ENCODE measurements around the gene POLR3GL. TPM values are rescaled to one million over a fixed set of nuclear protein-coding genes. Genes with fewer than 3 reads are reported as not detected.
A peak's percentile ranks its signal among the peaks of the same experiment; 100 is the strongest.

Gene POLR3GL
- polyA plus RNA-seq, 1 donor (not counting 4 experiments of a cell fraction or from before 2014, with no cell fraction given): 14.0 TPM

DNA sequence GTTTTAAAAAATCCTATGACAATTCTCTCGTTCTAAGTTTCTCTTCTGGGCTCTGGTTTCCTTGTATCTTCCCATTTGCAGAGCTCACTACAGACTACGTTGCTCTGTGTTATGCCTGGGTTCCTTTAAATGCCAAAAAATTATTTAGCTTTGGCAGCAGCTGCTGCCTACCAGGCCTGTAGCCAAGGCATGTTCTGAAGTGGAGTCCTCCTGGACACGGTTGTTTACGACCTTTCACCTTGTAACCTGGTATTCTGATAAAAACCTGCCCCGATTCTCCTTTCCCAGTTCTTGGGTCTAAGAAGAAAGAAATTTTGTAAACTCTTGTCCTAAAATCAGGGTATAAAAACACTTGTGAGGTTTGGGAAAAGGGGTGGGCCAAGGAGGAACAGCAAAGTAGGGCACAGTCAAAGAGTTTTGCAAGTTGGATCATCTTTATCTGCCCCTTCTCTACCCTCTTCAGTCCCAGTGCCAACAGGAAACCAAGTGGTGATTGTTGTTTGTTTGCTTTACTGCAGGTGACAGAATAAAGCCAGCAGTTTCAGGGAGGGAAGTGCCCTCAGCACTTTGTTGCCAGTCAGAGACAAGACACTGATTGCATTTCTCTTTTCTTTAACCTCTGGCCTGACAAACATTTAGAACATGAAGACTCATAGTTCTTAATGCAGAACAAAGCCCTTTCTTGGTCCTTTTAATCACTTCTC, 35.0 kb downstream of the POLR3GL start:
- H3K36me3 ChIP-seq (ENCODE audit: control insufficient read depth in 2 of 2, extremely low read depth in 1 of 2, insufficient read depth in 2 of 2, low read length in 2 of 2): peaks cover 3 to 4% of the 10 kb centered on the region in 2 experiments
- H3K4me3 ChIP-seq (ENCODE audit: control insufficient read depth in 2 of 3, extremely low read depth in 1 of 3, insufficient read depth in 2 of 3, low read depth in 1 of 3, low read length in 3 of 3): no peak overlapping the region
- H3K9ac ChIP-seq (ENCODE audit: control insufficient read depth, extremely low read depth, insufficient read depth, low read length): no peak overlapping the region
- H2AFZ ChIP-seq (ENCODE audit: control insufficient read depth, low read length): peak overlapping the region; percentile 67
- TF ChIP-seq EZH2 (IDR thresholded peaks at IDR 0.05; ENCODE audit: low read length): no peak
- no peaks in the 10 kb centered on the region for H4K20me1 ChIP-seq (ENCODE audit: control insufficient read depth, extremely low read depth, insufficient read depth, low read length)
- no peaks in the 10 kb centered on the region for H3K9me3 ChIP-seq (ENCODE audit: control insufficient read depth, low read depth, low read length)
- H3K27me3 ChIP-seq (ENCODE audit: control insufficient read depth, extremely low read depth, insufficient read depth, low read length): no peaks in the 10 kb centered on the region
- dilution Hi-C loops (cut with MboI; ENCODE audit: extremely low pct_ligation_motif_present, low sequenced_read_pairs): no loop called here
- H3K27ac ChIP-seq (ENCODE audit: control insufficient read depth, insufficient read depth, low read length): no peak overlapping the region
- peaks cover 44% of the 10 kb centered on the region for H3K4me1 ChIP-seq (ENCODE audit: control insufficient read depth, extremely low read depth, insufficient read depth, low read length)
- no peak for DNase-seq (ENCODE audit: low read depth, low spot score)
- no peak overlapping the region for H3K4me2 ChIP-seq (ENCODE audit: control insufficient read depth, extremely low read depth, insufficient read depth, low read depth, low read length)
- FAIRE-seq: no peak
- peaks cover 8% of the 10 kb centered on the region for H3K79me2 ChIP-seq (ENCODE audit: control insufficient read depth, insufficient read depth, low read length)
- H3K9me1 ChIP-seq (ENCODE audit: control insufficient read depth, extremely low read depth, insufficient read depth, low read length): no peaks in the 10 kb centered on the region

DNA sequence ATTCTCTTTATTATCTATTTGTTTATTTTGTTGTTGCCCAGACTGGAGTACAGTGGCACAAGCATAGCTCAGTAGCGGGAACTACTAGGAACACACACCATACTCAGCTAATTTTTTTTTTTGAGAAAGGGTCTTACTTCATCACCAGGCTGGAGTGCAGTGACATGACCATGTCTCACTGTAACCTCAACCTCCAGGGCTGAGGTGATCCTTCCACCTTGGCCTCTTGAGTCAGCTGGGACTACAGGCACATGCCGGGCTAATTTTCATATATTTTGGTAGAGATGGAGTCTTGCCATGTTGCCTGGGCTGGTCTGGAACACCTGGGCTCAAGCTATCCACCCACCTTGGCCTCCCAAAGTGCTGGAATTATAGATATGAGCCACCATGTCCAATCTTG, 37.2 kb downstream of the POLR3GL start:
- H2AFZ ChIP-seq (ENCODE audit: control insufficient read depth, low read length): peak overlapping the region; percentile 68
- H3K4me1 ChIP-seq (ENCODE audit: control insufficient read depth, extremely low read depth, insufficient read depth, low read length): peaks cover 36% of the 10 kb centered on the region
- no peaks in the 10 kb centered on the region for H3K79me2 ChIP-seq (ENCODE audit: control insufficient read depth, insufficient read depth, low read length)
- H3K9ac ChIP-seq (ENCODE audit: control insufficient read depth, extremely low read depth, insufficient read depth, low read length): no peak overlapping the region
- no peaks in the 10 kb centered on the region for H4K20me1 ChIP-seq (ENCODE audit: control insufficient read depth, extremely low read depth, insufficient read depth, low read length)
- no peak overlapping the region for H3K4me3 ChIP-seq (ENCODE audit: control insufficient read depth in 2 of 3, extremely low read depth in 1 of 3, insufficient read depth in 2 of 3, low read depth in 1 of 3, low read length in 3 of 3)
- H3K9me3 ChIP-seq (ENCODE audit: control insufficient read depth, low read depth, low read length): no peaks in the 10 kb centered on the region
- TF ChIP-seq EZH2 (IDR thresholded peaks at IDR 0.05; ENCODE audit: low read length): no peak
- TF ChIP-seq, protein P1, sequence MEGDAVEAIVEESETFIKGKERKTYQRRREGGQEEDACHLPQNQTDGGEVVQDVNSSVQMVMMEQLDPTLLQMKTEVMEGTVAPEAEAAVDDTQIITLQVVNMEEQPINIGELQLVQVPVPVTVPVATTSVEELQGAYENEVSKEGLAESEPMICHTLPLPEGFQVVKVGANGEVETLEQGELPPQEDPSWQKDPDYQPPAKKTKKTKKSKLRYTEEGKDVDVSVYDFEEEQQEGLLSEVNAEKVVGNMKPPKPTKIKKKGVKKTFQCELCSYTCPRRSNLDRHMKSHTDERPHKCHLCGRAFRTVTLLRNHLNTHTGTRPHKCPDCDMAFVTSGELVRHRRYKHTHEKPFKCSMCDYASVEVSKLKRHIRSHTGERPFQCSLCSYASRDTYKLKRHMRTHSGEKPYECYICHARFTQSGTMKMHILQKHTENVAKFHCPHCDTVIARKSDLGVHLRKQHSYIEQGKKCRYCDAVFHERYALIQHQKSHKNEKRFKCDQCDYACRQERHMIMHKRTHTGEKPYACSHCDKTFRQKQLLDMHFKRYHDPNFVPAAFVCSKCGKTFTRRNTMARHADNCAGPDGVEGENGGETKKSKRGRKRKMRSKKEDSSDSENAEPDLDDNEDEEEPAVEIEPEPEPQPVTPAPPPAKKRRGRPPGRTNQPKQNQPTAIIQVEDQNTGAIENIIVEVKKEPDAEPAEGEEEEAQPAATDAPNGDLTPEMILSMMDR (optimal IDR thresholded peaks at IDR 0.05 in 1 of 3, IDR thresholded peaks at IDR 0.05 in 1 of 3, conservative IDR thresholded peaks at IDR 0.05 in 1 of 3; ENCODE audit: extremely low read depth in 1 of 3, insufficient read depth in 2 of 3, low read length in 3 of 3): no peak
- H3K27ac ChIP-seq (ENCODE audit: control insufficient read depth, insufficient read depth, low read length): peak overlapping the region; percentile 40
- H3K9me1 ChIP-seq (ENCODE audit: control insufficient read depth, extremely low read depth, insufficient read depth, low read length): no peaks in the 10 kb centered on the region
- DNase-seq (ENCODE audit: low read depth, low spot score) (no peak), FAIRE-seq (no peak)
- H3K27me3 ChIP-seq (ENCODE audit: control insufficient read depth, extremely low read depth, insufficient read depth, low read length): no peaks in the 10 kb centered on the region
- dilution Hi-C loops (cut with MboI; ENCODE audit: extremely low pct_ligation_motif_present, low sequenced_read_pairs): no loop called here
- H3K4me2 ChIP-seq (ENCODE audit: control insufficient read depth, extremely low read depth, insufficient read depth, low read depth, low read length): no peak overlapping the region
- H3K36me3 ChIP-seq (ENCODE audit: control insufficient read depth in 2 of 2, extremely low read depth in 1 of 2, insufficient read depth in 2 of 2, low read length in 2 of 2): no peaks in the 10 kb centered on the region
